Measurements from ENCODE around the gene C1orf35. TPM values are rescaled to one million over a fixed set of nuclear protein-coding genes. Genes with fewer than 3 reads are reported as not detected.

The C1orf35 gene
- total RNA-seq, 1 donor from 2014 or later, result 17.1 TPM

GRCh38 chr1:228125185-228125584 is 22.1 kb upstream of the C1orf35 start:
- Histone ChIP-seq H3K4me3 (ENCODE audit: low read depth, low read length) (no peak overlapping the region), H3K36me3 (ENCODE audit: control insufficient read depth, insufficient read depth, low read length) (no peaks in the 10 kb centered on the region), H3K27me3 (ENCODE audit: control insufficient read depth, insufficient read depth, low read length) (no peaks in the 10 kb centered on the region)
- no peak for DNase-seq (ENCODE audit: low read depth)
- no peak for FAIRE-seq
- no peak for TF ChIP-seq CTCF (IDR thresholded peaks at IDR 0.05; ENCODE audit: insufficient read depth, low read length, severe bottlenecking)

- no peaks in the 10 kb centered on the region for H3K27me3 ChIP-seq (ENCODE audit: control insufficient read depth, insufficient read depth, low read length)
- TF ChIP-seq CTCF (IDR thresholded peaks at IDR 0.05; ENCODE audit: insufficient read depth, low read length, severe bottlenecking), result no peak
- DNase-seq (ENCODE audit: low read depth), result no peak
- FAIRE-seq, result no peak
- H3K4me3 ChIP-seq (ENCODE audit: low read depth, low read length), result no peak overlapping the region
- no peaks in the 10 kb centered on the region for H3K36me3 ChIP-seq (ENCODE audit: control insufficient read depth, insufficient read depth, low read length)
Measured at GRCh38 chr1:228123505-228123904, 20.4 kb upstream of the C1orf35 start.

- DNase-seq (ENCODE audit: low read depth) (no peak), FAIRE-seq (no peak)
- Histone ChIP-seq H3K36me3 (ENCODE audit: control insufficient read depth, insufficient read depth, low read length) (no peaks in the 10 kb centered on the region), H3K4me3 (ENCODE audit: low read depth, low read length) (no peak overlapping the region), H3K27me3 (ENCODE audit: control insufficient read depth, insufficient read depth, low read length) (no peaks in the 10 kb centered on the region)
- no peak for TF ChIP-seq CTCF (IDR thresholded peaks at IDR 0.05; ENCODE audit: insufficient read depth, low read length, severe bottlenecking)
Measured at GRCh38 chr1:228122921-228123441, 19.9 kb upstream of the C1orf35 start.

GRCh38 chr1:228120857-228121489 is 17.8 kb upstream of the C1orf35 start:
- DNase-seq (ENCODE audit: low read depth) (peak; percentile 53), FAIRE-seq (no peak)
- no peak for TF ChIP-seq CTCF (IDR thresholded peaks at IDR 0.05; ENCODE audit: insufficient read depth, low read length, severe bottlenecking)
- no peaks in the 10 kb centered on the region for H3K36me3 ChIP-seq (ENCODE audit: control insufficient read depth, insufficient read depth, low read length)
- H3K27me3 ChIP-seq (ENCODE audit: control insufficient read depth, insufficient read depth, low read length), result no peaks in the 10 kb centered on the region
- H3K4me3 ChIP-seq (ENCODE audit: low read depth, low read length), result no peak overlapping the region

- no peak for TF ChIP-seq CTCF (IDR thresholded peaks at IDR 0.05; ENCODE audit: insufficient read depth, low read length, severe bottlenecking)
- no peaks in the 10 kb centered on the region for H3K36me3 ChIP-seq (ENCODE audit: control insufficient read depth, insufficient read depth, low read length)
- FAIRE-seq, result no peak
- peak; percentile 47 for DNase-seq (ENCODE audit: low read depth)
- H3K27me3 ChIP-seq (ENCODE audit: control insufficient read depth, insufficient read depth, low read length), result no peaks in the 10 kb centered on the region
- H3K4me3 ChIP-seq (ENCODE audit: low read depth, low read length), result no peak overlapping the region
Measured at GRCh38 chr1:228120351-228120750, 17.2 kb upstream of the C1orf35 start.

- no peak for DNase-seq (ENCODE audit: low read depth)
- Histone ChIP-seq H3K36me3 (ENCODE audit: control insufficient read depth, insufficient read depth, low read length) (no peaks in the 10 kb centered on the region), H3K4me3 (ENCODE audit: low read depth, low read length) (no peak overlapping the region), H3K27me3 (ENCODE audit: control insufficient read depth, insufficient read depth, low read length) (no peaks in the 10 kb centered on the region)
- TF ChIP-seq CTCF (IDR thresholded peaks at IDR 0.05; ENCODE audit: insufficient read depth, low read length, severe bottlenecking), result no peak
- no peak for FAIRE-seq
Measured at GRCh38 chr1:228118040-228118439, 14.9 kb upstream of the C1orf35 start.

Measured in bronchial epithelial cell (primary cell).